ENCODE data around the gene TNXB.

DNA sequence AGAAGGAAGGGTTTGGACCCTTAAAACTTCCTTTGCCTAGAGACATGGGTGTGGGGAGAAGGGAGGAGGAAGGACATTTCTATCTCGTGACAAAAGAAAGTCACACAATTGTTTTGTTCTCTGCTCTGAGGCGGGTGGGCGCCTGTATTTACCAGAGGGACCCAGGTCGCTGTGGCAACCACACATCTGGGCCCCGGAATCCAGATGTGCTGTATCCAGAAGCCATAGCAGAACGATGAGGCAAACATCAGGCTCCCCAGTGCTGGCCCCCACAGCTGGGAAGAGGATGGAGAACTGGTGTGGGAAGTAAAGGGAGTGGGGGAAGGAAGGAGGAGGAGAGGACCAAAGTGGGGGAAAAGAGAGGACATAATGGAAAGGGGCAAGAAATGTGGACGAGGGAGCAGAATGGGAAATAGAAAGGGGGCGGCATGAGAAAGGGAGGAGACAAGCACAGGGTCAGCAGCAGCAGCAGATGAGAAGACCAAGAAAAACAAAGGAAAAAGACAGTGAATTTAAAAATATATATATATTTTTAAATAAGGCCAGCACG, 3.4 kb upstream of the TNXB start:
- no peak for TF ChIP-seq POLR2AphosphoS5 (IDR thresholded peaks at IDR 0.05; ENCODE audit: low read depth)
- no peak for TF ChIP-seq EZH2phosphoT487 (IDR thresholded peaks at IDR 0.05; ENCODE audit: unreplicated experiment)
- TF ChIP-seq CREB1 (CRISPR knock-in tag; IDR thresholded peaks at IDR 0.05; ENCODE audit: low read depth) = no peak
- TF ChIP-seq, protein P1, sequence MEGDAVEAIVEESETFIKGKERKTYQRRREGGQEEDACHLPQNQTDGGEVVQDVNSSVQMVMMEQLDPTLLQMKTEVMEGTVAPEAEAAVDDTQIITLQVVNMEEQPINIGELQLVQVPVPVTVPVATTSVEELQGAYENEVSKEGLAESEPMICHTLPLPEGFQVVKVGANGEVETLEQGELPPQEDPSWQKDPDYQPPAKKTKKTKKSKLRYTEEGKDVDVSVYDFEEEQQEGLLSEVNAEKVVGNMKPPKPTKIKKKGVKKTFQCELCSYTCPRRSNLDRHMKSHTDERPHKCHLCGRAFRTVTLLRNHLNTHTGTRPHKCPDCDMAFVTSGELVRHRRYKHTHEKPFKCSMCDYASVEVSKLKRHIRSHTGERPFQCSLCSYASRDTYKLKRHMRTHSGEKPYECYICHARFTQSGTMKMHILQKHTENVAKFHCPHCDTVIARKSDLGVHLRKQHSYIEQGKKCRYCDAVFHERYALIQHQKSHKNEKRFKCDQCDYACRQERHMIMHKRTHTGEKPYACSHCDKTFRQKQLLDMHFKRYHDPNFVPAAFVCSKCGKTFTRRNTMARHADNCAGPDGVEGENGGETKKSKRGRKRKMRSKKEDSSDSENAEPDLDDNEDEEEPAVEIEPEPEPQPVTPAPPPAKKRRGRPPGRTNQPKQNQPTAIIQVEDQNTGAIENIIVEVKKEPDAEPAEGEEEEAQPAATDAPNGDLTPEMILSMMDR (conservative IDR thresholded peaks at IDR 0.05; ENCODE audit: low read depth in 2 of 2) = no peak
- no peak for TF ChIP-seq EZH2 (IDR thresholded peaks at IDR 0.05; ENCODE audit: low read depth, unreplicated experiment)
- TF ChIP-seq ZNF114 (CRISPR knock-in tag; IDR thresholded peaks at IDR 0.05) = no peak
